Measurements from ENCODE around the gene RGS3.

GRCh38 chr9:113631871-113632665 lies 168.5 kb downstream of the RGS3 start:
- no peak for TF ChIP-seq CTCF (IDR thresholded peaks at IDR 0.05)
- TF ChIP-seq TAF1 (IDR thresholded peaks at IDR 0.05; ENCODE audit: borderline replicate concordance, low read depth, low read length) = no peak
- no peak for TF ChIP-seq REST (IDR thresholded peaks at IDR 0.05; ENCODE audit: low read depth, low read length)
- TF ChIP-seq FOXJ3 (CRISPR knock-in tag; IDR thresholded peaks at IDR 0.05) = no peak
